A549 (cell line): ENCODE data around the gene KCNV2. TPM values are rescaled to one million over a fixed set of nuclear protein-coding genes. Genes with fewer than 3 reads are reported as not detected.

ENCODE experiments used
- ATAC-seq, 2 experiments: fragments of 200-7000 bp in 1 of 2; fragments of >200 bp in 1 of 2; cut with Nextera tagmentation in 1 of 2; cut with Tn5 transposase in 1 of 2; 3 replicates each; pipeline versions ENCODE4 v1.8.0 to v1.9.1; 2018 to 2020; ENCODE audit warnings: mild to moderate bottlenecking in 1 of 2, moderate library complexity in 1 of 2
- CTCF ChIA-PET: fragments of 300-600 bp; sonication (Branson Sonifier 250); formaldehyde crosslinking; extraction: SDS; loops from one replicate; lab custom pipeline; 2021; ENCODE audit warnings: antibody characterized with exemption, inconsistent platforms; lab: Yijun Ruan, JAX
- POLR2A ChIA-PET: fragments of 350-600 bp; formaldehyde crosslinking; extraction: SDS; loops from one replicate; lab custom pipeline; 2021; ENCODE audit warnings: antibody characterized with exemption, inconsistent platforms; lab: Yijun Ruan, JAX
- DNase-seq, 2 experiments: peaks; one replicate each; pipeline versions ENCODE4 v3.0.0 to v3.0.0-alpha.2; 2011 to 2016; ENCODE audit warnings: low read depth in 1 of 2, low spot score in 1 of 2
- FAIRE-seq: peaks from 2 replicates; lab custom pipeline; 2011; peaks lifted over from hg19 to GRCh38; lab: Jason Lieb, UNC
- H3K27ac ChIP-seq, 2 experiments: fragments of >200 bp; sonication (Bioruptor Twin); formaldehyde crosslinking; 3 replicates each; pipeline ENCODE4 v1.5.1; 2016 to 2017
- H3K4me1 ChIP-seq: fragments of >200 bp; sonication (Bioruptor Twin); formaldehyde crosslinking; 3 replicates; pipeline ENCODE4 v1.6.1; 2016
- H3K4me2 ChIP-seq: fragments of >200 bp; sonication (Bioruptor Twin); formaldehyde crosslinking; 3 replicates; pipeline ENCODE4 v1.6.1; 2016
- H3K4me3 ChIP-seq: fragments of >200 bp; sonication (Bioruptor Twin); formaldehyde crosslinking; 3 replicates; pipeline ENCODE4 v1.5.1; 2016
- H3K9me3 ChIP-seq: fragments of >200 bp; sonication (Bioruptor Twin); formaldehyde crosslinking; 3 replicates; pipeline ENCODE4 v1.6.1; 2016
- CBX2 ChIP-seq: fragments of 200-600 bp; sonication (generic); IDR thresholded peaks from 2 replicates; pipeline ENCODE4 v1.6.1; 2016; ENCODE audit warnings: low read depth, mild to moderate bottlenecking, borderline replicate concordance
- CEBPB ChIP-seq, 2 experiments: fragments of >200 bp in 1 of 2; sonication (Bioruptor Twin) in 1 of 2; formaldehyde crosslinking in 1 of 2; IDR thresholded peaks; 2 replicates each; pipeline ENCODE4 v1.6.1; 2012 to 2016
- CHD4 ChIP-seq: fragments of 200-600 bp; sonication (generic); IDR thresholded peaks from 2 replicates; pipeline ENCODE4 v1.6.1; 2016; ENCODE audit warnings: antibody characterized with exemption, mild to moderate bottlenecking, borderline replicate concordance
- FOSB ChIP-seq: fragments of 250-450 bp; sonication (Bioruptor Pico); IDR thresholded peaks from 2 replicates; pipeline ENCODE4 v1.5.0; 2020; ENCODE audit warnings: mild to moderate bottlenecking, moderate library complexity
- FOSL2 ChIP-seq, 2 experiments: fragments of 450-650 bp in 1 of 2; fragments of >200 bp in 1 of 2; sonication (Bioruptor Twin) in 1 of 2; formaldehyde crosslinking; IDR thresholded peaks; 2 replicates each; pipeline versions ENCODE4 v1.5.0 to v1.6.1; 2016 to 2020; ENCODE audit warnings: mild to moderate bottlenecking in 1 of 2, moderate library complexity in 1 of 2
- HEYL ChIP-seq: fragments of 250-450 bp; sonication (Bioruptor Pico); IDR thresholded peaks from 2 replicates; pipeline ENCODE4 v1.8.0; 2021; ENCODE audit warnings: mild to moderate bottlenecking, moderate library complexity
- KDM1A ChIP-seq: fragments of 200-600 bp; sonication (generic); IDR thresholded peaks from 2 replicates; pipeline ENCODE4 v1.6.1; 2016; ENCODE audit warnings: low read depth, mild to moderate bottlenecking
- MAZ ChIP-seq: fragments of 150-350 bp; IDR thresholded peaks from 2 replicates; pipeline ENCODE4 v1.6.1; 2014; ENCODE audit warnings: antibody characterized with exemption, low read depth, low read length, borderline replicate concordance
- MYC ChIP-seq: IDR thresholded peaks from 2 replicates; pipeline ENCODE4 v1.6.1; 2012; ENCODE audit warnings: mild to moderate bottlenecking, inconsistent platforms, low read length, improper control_type of control experiment, borderline replicate concordance
- NPAS2 ChIP-seq: fragments of 250-450 bp; sonication (Bioruptor Pico); IDR thresholded peaks from 2 replicates; pipeline ENCODE4 v1.8.0; 2022; ENCODE audit warnings: mild to moderate bottlenecking, moderate library complexity, borderline replicate concordance
- NR3C1 ChIP-seq: fragments of >200 bp; sonication (Bioruptor Twin); formaldehyde crosslinking; IDR thresholded peaks from 3 replicates; pipeline ENCODE4 v1.6.1; 2017
- PHF8 ChIP-seq: fragments of 200-600 bp; sonication (generic); IDR thresholded peaks from 2 replicates; pipeline ENCODE4 v1.6.1; 2016; ENCODE audit warnings: low read depth, mild to moderate bottlenecking, antibody characterized with exemption, moderate library complexity, borderline replicate concordance
- POLR2AphosphoS2 ChIP-seq: conservative IDR thresholded peaks from 2 replicates; pipeline ENCODE4 v1.6.1; 2012; ENCODE audit warnings: low read length, improper control_type of control experiment, inconsistent platforms
- RAD21 ChIP-seq, 2 experiments: fragments of >200 bp in 1 of 2; sonication (Bioruptor Twin) in 1 of 2; formaldehyde crosslinking in 1 of 2; IDR thresholded peaks in 1 of 2; conservative IDR thresholded peaks in 1 of 2; 2 replicates in 1 of 2; 3 replicates in 1 of 2; pipeline ENCODE4 v1.6.1; 2012 to 2018; ENCODE audit warnings: inconsistent platforms in 1 of 2
- RCOR1 ChIP-seq: fragments of 150-350 bp; IDR thresholded peaks from 2 replicates; pipeline ENCODE4 v1.6.1; 2014; ENCODE audit warnings: antibody characterized with exemption, low read length, low read depth
- RFX5 ChIP-seq: fragments of 450-650 bp; IDR thresholded peaks from 2 replicates; pipeline ENCODE4 v1.7.1; 2014; ENCODE audit warnings: antibody characterized with exemption, mild to moderate bottlenecking, moderate library complexity
- TFCP2L1 ChIP-seq: fragments of 250-450 bp; sonication (Bioruptor Pico); IDR thresholded peaks from 2 replicates; pipeline ENCODE4 v1.5.0; 2021; ENCODE audit warnings: mild to moderate bottlenecking
- ZC3H11A ChIP-seq: fragments of 450-650 bp; IDR thresholded peaks from 2 replicates; pipeline ENCODE4 v1.6.1; 2014; ENCODE audit warnings: antibody characterized with exemption, mild to moderate bottlenecking
- ZFP36 ChIP-seq: fragments of 450-650 bp; IDR thresholded peaks from 2 replicates; pipeline ENCODE4 v1.6.1; 2014; ENCODE audit warnings: borderline replicate concordance; ENCODE audit not compliant: partially characterized antibody
- WGBS: methylation state at CpG from one replicate; pipeline ENCODE4 v1.1.6; 2017; ENCODE audit errors: missing lambda C conversion rate; 5-methylcytosine and 5-hydroxymethylcytosine counted together
- polyA minus RNA-seq: library from RNA; depleted of rRNA, polyadenylated mRNA; stranded (reverse); fragments of >200 nt; gene quantifications from 2 replicates; pipeline ENCODE4 v1.2.3, GENCODE V29; 2011; rRNA and poly(A)+ RNA removed
- polyA plus RNA-seq, 4 experiments: library from polyadenylated mRNA; depleted of rRNA in 3 of 4; stranded (reverse); fragments of >200 nt; fragmentation: RNase III in 1 of 4; extraction: RNeasy Plus Mini Kit Qiagen cat#74134 plus additional on column Dnase treatment in 1 of 4; gene quantifications; 2 replicates in 3 of 4; 3 replicates in 1 of 4; pipeline ENCODE4 v1.2.3, GENCODE V29; 2011 to 2017
- TF ChIP-seq, protein P1 (sequence below): fragments of 150-350 bp; IDR thresholded peaks from 2 replicates; pipeline ENCODE4 v1.6.1; 2014; ENCODE audit warnings: low read depth, mild to moderate bottlenecking, low read length
- TF ChIP-seq, protein P2 (sequence below): fragments of 250-450 bp; sonication (Bioruptor Pico); IDR thresholded peaks from 2 replicates; pipeline ENCODE4 v1.5.0; 2021; ENCODE audit warnings: mild to moderate bottlenecking, moderate library complexity, borderline replicate concordance
- TF ChIP-seq, protein P3 (sequence below): fragments of >200 bp; sonication (Bioruptor Twin); formaldehyde crosslinking; IDR thresholded peaks from 2 replicates; pipeline ENCODE4 v1.6.1; 2016

KCNV2 gene
- polyA plus RNA-seq (2011; rRNA removed) (not detected in 2 replicates), polyA plus RNA-seq (2017; fragmentation: RNase III; extraction: RNeasy Plus Mini Kit Qiagen cat#74134 plus additional on column Dnase treatment) (not detected in 3 replicates), polyA minus RNA-seq (not detected in 2 replicates)
- polyA plus RNA-seq (2012; cell fraction: cytosol; rRNA removed), result not detected in 2 replicates
- polyA plus RNA-seq (2012; cell fraction: nucleus; rRNA removed), result not detected in 2 replicates

DNA sequence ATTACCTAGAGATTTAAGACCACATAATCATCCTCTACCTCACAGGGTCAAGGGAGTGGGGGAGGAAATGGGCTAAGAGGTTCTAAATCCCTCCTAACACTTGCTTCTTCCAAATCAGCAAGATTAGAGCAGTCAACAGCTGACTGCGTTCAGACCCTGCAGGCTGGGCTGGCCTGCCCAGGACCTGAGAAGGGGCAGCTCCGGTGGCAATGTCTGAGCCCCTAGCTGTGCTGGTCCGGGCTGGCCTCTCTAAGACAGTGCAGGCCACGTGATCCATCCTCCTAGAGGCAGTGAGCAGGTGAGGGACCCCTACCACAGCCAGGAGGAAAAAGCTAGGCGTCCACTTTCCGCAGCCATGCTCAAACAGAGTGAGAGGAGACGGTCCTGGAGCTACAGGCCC is at the start of gene KCNV2:
KCNV2 (plus strand) TSS at position 126 of the 400 bp plus-strand sequence; CDS start at position 356, 230 bp downstream.
- WGBS, result 98% methylated on average over 4 of the region's 7 CpGs
- TF ChIP-seq, protein P1, sequence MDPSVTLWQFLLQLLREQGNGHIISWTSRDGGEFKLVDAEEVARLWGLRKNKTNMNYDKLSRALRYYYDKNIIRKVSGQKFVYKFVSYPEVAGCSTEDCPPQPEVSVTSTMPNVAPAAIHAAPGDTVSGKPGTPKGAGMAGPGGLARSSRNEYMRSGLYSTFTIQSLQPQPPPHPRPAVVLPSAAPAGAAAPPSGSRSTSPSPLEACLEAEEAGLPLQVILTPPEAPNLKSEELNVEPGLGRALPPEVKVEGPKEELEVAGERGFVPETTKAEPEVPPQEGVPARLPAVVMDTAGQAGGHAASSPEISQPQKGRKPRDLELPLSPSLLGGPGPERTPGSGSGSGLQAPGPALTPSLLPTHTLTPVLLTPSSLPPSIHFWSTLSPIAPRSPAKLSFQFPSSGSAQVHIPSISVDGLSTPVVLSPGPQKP, result no peak
- no peak for TF ChIP-seq CEBPB (IDR thresholded peaks at IDR 0.05)
- TF ChIP-seq TFCP2L1, result no peak
- TF ChIP-seq RFX5, result no peak
- no peak for TF ChIP-seq PHF8
- TF ChIP-seq NR3C1, result no peak
- TF ChIP-seq ZC3H11A, result no peak
- no peak for TF ChIP-seq HEYL (CRISPR knock-in tag)
- Histone ChIP-seq H3K4me2 (no peak within 1 kb of the TSS), H3K4me1 (peaks cover 19% of the 10 kb centered on the region), H3K4me3 (no peak within 1 kb of the TSS), H3K27ac (no peak within 1 kb of the TSS), H3K9me3 (no peaks in the 10 kb centered on the region)
- ATAC-seq (no peak), FAIRE-seq (no peak), DNase-seq (no peak)
- ChIA-PET CTCF (interaction anchor here (1.1 to 4.2 kb wide), 2 partner anchors 12 to 17 kb away, joined by 4 to 20 read pairs; no protein-coding TSS in a partner anchor), POLR2A (no interaction called here)

DNA sequence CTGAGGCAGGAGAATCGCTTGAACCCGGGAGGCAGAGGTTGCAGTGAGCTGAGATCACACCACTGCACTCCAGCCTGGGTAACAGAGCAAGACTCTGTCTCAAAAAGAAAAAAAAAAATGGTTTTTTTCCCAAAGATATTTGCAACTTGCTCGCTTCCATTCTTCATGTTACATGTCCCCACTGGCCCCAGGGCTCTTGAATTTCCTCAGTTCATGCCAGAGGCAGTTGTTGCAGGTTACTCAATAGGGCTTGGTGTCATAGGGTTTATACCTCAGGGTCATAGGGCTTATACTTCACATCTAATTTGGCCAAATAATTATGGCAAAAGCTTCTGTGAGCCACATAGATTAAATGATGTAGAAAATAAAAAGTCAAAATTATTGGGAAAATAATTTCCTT is 44.1 kb upstream of the KCNV2 start:
- 64% methylated on average over 3 of the region's 3 CpGs for WGBS
- no peak overlapping the region for H3K4me3 ChIP-seq
- H3K9me3 ChIP-seq, result no peaks in the 10 kb centered on the region
- no peak for FAIRE-seq
- ChIA-PET POLR2A (no interaction called here), CTCF (interaction anchor here (1.2 kb wide), 1 partner anchor 47 kb away, joined by 4 read pairs; no protein-coding TSS in a partner anchor)
- H3K4me2 ChIP-seq, result no peak overlapping the region
- ATAC-seq, result no peak
- no peak overlapping the region for H3K27ac ChIP-seq
- DNase-seq, result no peak
- TF ChIP-seq RAD21 (conservative IDR thresholded peaks at IDR 0.05 in 1 of 2, IDR thresholded peaks at IDR 0.05 in 1 of 2) (no peak), PHF8 (no peak), NPAS2 (no peak), RCOR1 (no peak), ZFP36 (no peak), POLR2AphosphoS2 (no peak), TFCP2L1 (no peak), FOSL2 (IDR thresholded peaks at IDR 0.05) (no peak), FOSL2 (CRISPR knock-in tag; IDR thresholded peaks at IDR 0.05) (no peak), KDM1A (no peak), CHD4 (no peak), MAZ (no peak), FOSB (CRISPR knock-in tag) (no peak), CBX2 (no peak), MYC (no peak)
- TF ChIP-seq, protein P2, sequence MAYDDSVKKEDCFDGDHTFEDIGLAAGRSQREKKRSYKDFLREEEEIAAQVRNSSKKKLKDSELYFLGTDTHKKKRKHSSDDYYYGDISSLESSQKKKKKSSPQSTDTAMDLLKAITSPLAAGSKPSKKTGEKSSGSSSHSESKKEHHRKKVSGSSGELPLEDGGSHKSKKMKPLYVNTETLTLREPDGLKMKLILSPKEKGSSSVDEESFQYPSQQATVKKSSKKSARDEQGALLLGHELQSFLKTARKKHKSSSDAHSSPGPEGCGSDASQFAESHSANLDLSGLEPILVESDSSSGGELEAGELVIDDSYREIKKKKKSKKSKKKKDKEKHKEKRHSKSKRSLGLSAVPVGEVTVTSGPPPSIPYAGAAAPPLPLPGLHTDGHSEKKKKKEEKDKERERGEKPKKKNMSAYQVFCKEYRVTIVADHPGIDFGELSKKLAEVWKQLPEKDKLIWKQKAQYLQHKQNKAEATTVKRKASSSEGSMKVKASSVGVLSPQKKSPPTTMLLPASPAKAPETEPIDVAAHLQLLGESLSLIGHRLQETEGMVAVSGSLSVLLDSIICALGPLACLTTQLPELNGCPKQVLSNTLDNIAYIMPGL, result no peak
- TF ChIP-seq, protein P3, sequence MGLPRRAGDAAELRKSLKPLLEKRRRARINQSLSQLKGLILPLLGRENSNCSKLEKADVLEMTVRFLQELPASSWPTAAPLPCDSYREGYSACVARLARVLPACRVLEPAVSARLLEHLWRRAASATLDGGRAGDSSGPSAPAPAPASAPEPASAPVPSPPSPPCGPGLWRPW, result no peak
- TF ChIP-seq, protein P1, result no peak
- peaks cover 20% of the 10 kb centered on the region; the same call in 2 of the 3 replicates for H3K4me1 ChIP-seq
